DND-41 (cell line): ENCODE results near the gene FAM240A.

Source experiments
- ATAC-seq: fragments of 200-7000 bp; cut with Tn5 transposase; 3 replicates; pipeline ENCODE4 v1.9.1; 2021; ENCODE audit warnings: low read depth; ENCODE audit not compliant: insufficient read depth
- DNase-seq: peaks from one replicate; pipeline ENCODE4 v3.0.0-alpha.2; 2020
- H2AFZ ChIP-seq: 2 replicates; pipeline ENCODE4 v1.6.0; 2012; ENCODE audit warnings: low read depth, low read length
- H3K27ac ChIP-seq: 2 replicates; pipeline ENCODE4 v1.5.1; 2012; ENCODE audit warnings: low read length, inconsistent platforms
- H3K27me3 ChIP-seq: fragments of 200-600 bp; sonication (generic); 2 replicates; pipeline ENCODE4 v1.6.0; 2012; ENCODE audit warnings: low read length, mild to moderate bottlenecking, inconsistent platforms; ENCODE audit not compliant: insufficient read depth, poor library complexity
- H3K36me3 ChIP-seq: 2 replicates; pipeline ENCODE4 v1.5.1; 2012; ENCODE audit warnings: low read length, inconsistent platforms; ENCODE audit not compliant: insufficient read depth
- H3K4me1 ChIP-seq: 2 replicates; pipeline ENCODE4 v1.5.1; 2012; ENCODE audit warnings: mild to moderate bottlenecking, low read length; ENCODE audit not compliant: insufficient read depth
- H3K4me2 ChIP-seq: 2 replicates; pipeline ENCODE4 v1.6.0; 2012; ENCODE audit warnings: mild to moderate bottlenecking, moderate library complexity, low read length, inconsistent platforms; ENCODE audit not compliant: insufficient read depth
- H3K4me3 ChIP-seq, 2 experiments: fragments of 200-600 bp in 1 of 2; shearing (Covaris generic) in 1 of 2; 2 replicates each; pipeline ENCODE4 v1.5.1; 2012 to 2016; ENCODE audit warnings: inconsistent platforms in 2 of 2, low read length in 2 of 2, mild to moderate bottlenecking in 2 of 2, low read depth in 1 of 2, moderate library complexity in 1 of 2
- H3K79me2 ChIP-seq: 2 replicates; pipeline ENCODE4 v1.6.0; 2012; ENCODE audit warnings: low read length, inconsistent platforms; ENCODE audit not compliant: insufficient read depth
- H3K9ac ChIP-seq: 2 replicates; pipeline ENCODE4 v1.6.0; 2012; ENCODE audit warnings: low read depth, mild to moderate bottlenecking, inconsistent platforms, low read length, moderate library complexity
- H3K9me3 ChIP-seq: 2 replicates; pipeline ENCODE4 v1.5.1; 2012; ENCODE audit warnings: low read length, moderate library complexity, mild to moderate bottlenecking, inconsistent platforms; ENCODE audit not compliant: insufficient read depth, severe bottlenecking
- H4K20me1 ChIP-seq: 2 replicates; pipeline ENCODE4 v1.6.0; 2012; ENCODE audit warnings: low read length; ENCODE audit not compliant: insufficient read depth
- CTCF ChIP-seq: IDR thresholded peaks from 2 replicates; pipeline ENCODE4 v1.5.1; 2012; ENCODE audit warnings: borderline replicate concordance, low read length, moderate library complexity, mild to moderate bottlenecking; ENCODE audit not compliant: poor library complexity, severe bottlenecking; ENCODE audit errors: extremely low read depth
- EZH2 ChIP-seq: IDR thresholded peaks from 3 replicates; pipeline ENCODE4 v1.6.1; 2012; ENCODE audit warnings: borderline replicate concordance, low read depth, mild to moderate bottlenecking, moderate library complexity, low read length, inconsistent platforms; ENCODE audit not compliant: severe bottlenecking

Gene FAM240A

DNA sequence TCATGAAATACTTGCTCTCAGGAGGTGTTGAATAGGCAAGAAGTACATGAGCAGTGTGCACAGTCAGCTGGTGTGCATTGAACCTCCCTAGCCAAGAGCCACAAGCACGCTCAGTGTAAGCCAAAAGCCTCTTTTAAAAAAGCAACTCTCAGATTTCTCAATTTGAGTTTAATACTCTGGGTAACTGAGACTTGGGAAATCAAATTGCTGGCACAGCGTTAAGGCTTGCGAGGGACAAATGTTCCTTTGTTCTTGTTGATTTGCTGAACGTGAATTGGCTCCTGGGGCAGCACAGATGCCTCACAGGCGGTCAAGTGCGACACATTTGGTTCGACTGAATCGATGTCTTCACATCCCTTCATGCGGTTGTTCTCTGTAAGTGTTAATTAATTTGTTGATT is at the start of gene FAM240A:
Gene FAM240A, plus strand, starts transcription at position 202 of the 400 bp plus-strand sequence. Its CDS starts 159 bp downstream, at position 361.
- Histone ChIP-seq H3K4me3 (no peak within 1 kb of the TSS), H3K4me2 (no peak within 1 kb of the TSS), H3K27me3 (no peaks in the 10 kb centered on the region), H3K9me3 (no peaks in the 10 kb centered on the region), H3K36me3 (no peaks in the 10 kb centered on the region), H2AFZ (no peak within 1 kb of the TSS), H3K27ac (no peak within 1 kb of the TSS), H3K79me2 (no peaks in the 10 kb centered on the region), H3K9ac (no peak within 1 kb of the TSS), H4K20me1 (no peaks in the 10 kb centered on the region), H3K4me1 (no peaks in the 10 kb centered on the region)
- DNase-seq, result no peak
- ATAC-seq, result no peak
- TF ChIP-seq CTCF (no peak), EZH2 (no peak)

- Histone ChIP-seq H3K79me2 (no peaks in the 10 kb centered on the region), H3K9ac (no peak overlapping the region), H3K27ac (no peak overlapping the region), H3K4me2 (no peak overlapping the region), H3K9me3 (peaks cover 4% of the 10 kb centered on the region), H3K36me3 (no peaks in the 10 kb centered on the region), H3K4me3 (no peak overlapping the region), H3K4me1 (no peaks in the 10 kb centered on the region), H2AFZ (no peak overlapping the region), H4K20me1 (no peaks in the 10 kb centered on the region), H3K27me3 (no peaks in the 10 kb centered on the region)
- peak; percentile 2 for DNase-seq
- no peak for ATAC-seq
- TF ChIP-seq CTCF (no peak), EZH2 (no peak)
Measured at GRCh38 chr3:46564190-46565021, 47.9 kb upstream of the FAM240A start.

GRCh38 chr3:46565077-46565476 is 47.2 kb upstream of the FAM240A start:
- no peak overlapping the region for H2AFZ ChIP-seq
- TF ChIP-seq CTCF (no peak), EZH2 (no peak)
- H3K9me3 ChIP-seq, result peaks cover 4% of the 10 kb centered on the region
- H3K4me1 ChIP-seq, result no peaks in the 10 kb centered on the region
- no peaks in the 10 kb centered on the region for H4K20me1 ChIP-seq
- no peak overlapping the region for H3K4me2 ChIP-seq
- H3K4me3 ChIP-seq, result no peak overlapping the region
- H3K79me2 ChIP-seq, result no peaks in the 10 kb centered on the region
- H3K9ac ChIP-seq, result no peak overlapping the region
- DNase-seq (peak; percentile 2), ATAC-seq (no peak)
- no peak overlapping the region for H3K27ac ChIP-seq
- H3K36me3 ChIP-seq, result no peaks in the 10 kb centered on the region
- no peaks in the 10 kb centered on the region for H3K27me3 ChIP-seq
